Neural cell (in vitro differentiated cells): ENCODE results near the gene UNC5A. TPM values are rescaled to one million over a fixed set of nuclear protein-coding genes. Genes with fewer than 3 reads are reported as not detected.
A peak's percentile ranks its signal among the peaks of the same experiment; 100 is the strongest.

ENCODE experiments used
- H2AFZ ChIP-seq: fragments of 200-600, 300-800 bp; sonication (generic), shearing (Covaris generic); 2 replicates; pipeline ENCODE4 v1.6.0; 2014; ENCODE audit warnings: low read depth, mild to moderate bottlenecking, antibody characterized with exemption, low read length, moderate library complexity
- H3F3A ChIP-seq: fragments of 200-600 bp; shearing (Covaris generic); 2 replicates; pipeline ENCODE4 v1.6.1; 2016; ENCODE audit warnings: mild to moderate bottlenecking, moderate library complexity, mixed read lengths, antibody characterized with exemption, low read length; ENCODE audit not compliant: insufficient read depth, poor library complexity, severe bottlenecking
- H3K27ac ChIP-seq: fragments of 200-600, 300-800 bp; sonication (generic), shearing (Covaris generic); 2 replicates; pipeline ENCODE4 v1.5.1; 2014; ENCODE audit warnings: mild to moderate bottlenecking, low read length, moderate library complexity
- H3K27me3 ChIP-seq: fragments of 300-800, 200-600 bp; sonication (generic), shearing (Covaris generic); 2 replicates; pipeline ENCODE4 v1.6.0; 2014; ENCODE audit warnings: mild to moderate bottlenecking, low read depth, low read length, moderate library complexity; ENCODE audit not compliant: insufficient read depth
- H3K36me3 ChIP-seq: fragments of 300-800, 200-600 bp; sonication (generic), shearing (Covaris generic); 2 replicates; pipeline ENCODE4 v1.5.1; 2014; ENCODE audit warnings: mild to moderate bottlenecking, antibody characterized with exemption, low read length, moderate library complexity; ENCODE audit not compliant: insufficient read depth
- H3K4me2 ChIP-seq: fragments of 300-800, 200-600 bp; sonication (generic), shearing (Covaris generic); 2 replicates; pipeline ENCODE4 v1.6.0; 2014; ENCODE audit warnings: mild to moderate bottlenecking, low read length
- H3K4me3 ChIP-seq: fragments of 300-800, 200-600 bp; sonication (generic), shearing (Covaris generic); 2 replicates; pipeline ENCODE4 v1.5.1; 2014; ENCODE audit warnings: mild to moderate bottlenecking, low read length, moderate library complexity
- H3K79me2 ChIP-seq: fragments of 200-600 bp; shearing (Covaris generic); replicated peaks from 2 replicates; pipeline ENCODE4 v1.6.0; 2014; ENCODE audit warnings: mild to moderate bottlenecking, low read length, moderate library complexity; ENCODE audit not compliant: insufficient read depth
- H3K9ac ChIP-seq: fragments of 300-800, 200-600 bp; sonication (generic), shearing (Covaris generic); 2 replicates; pipeline ENCODE4 v1.6.1; 2016; ENCODE audit warnings: mild to moderate bottlenecking, low read length, mixed read lengths
- H3K9me2 ChIP-seq: fragments of 200-600 bp; shearing (Covaris generic); 2 replicates; pipeline ENCODE4 v1.6.1; 2016; ENCODE audit warnings: mild to moderate bottlenecking, low read length, mixed read lengths; ENCODE audit not compliant: insufficient read depth
- H3K9me3 ChIP-seq: fragments of 200-600, 300-800 bp; sonication (generic), shearing (Covaris generic); 2 replicates; pipeline ENCODE4 v1.6.1; 2016; ENCODE audit warnings: mild to moderate bottlenecking, mixed run types, low read length, moderate library complexity, mixed read lengths
- H4K20me1 ChIP-seq: fragments of 200-600 bp; shearing (Covaris generic); 2 replicates; pipeline ENCODE4 v1.6.1; 2016; ENCODE audit warnings: mild to moderate bottlenecking, mixed run types; ENCODE audit not compliant: insufficient read depth
- CTCF ChIP-seq: fragments of 450-650 bp; IDR thresholded peaks from 2 replicates; pipeline ENCODE4 v1.5.1; 2014; ENCODE audit warnings: antibody characterized with exemption, mild to moderate bottlenecking, moderate library complexity; ENCODE audit not compliant: poor library complexity, severe bottlenecking
- EP300 ChIP-seq: fragments of 450-650 bp; conservative IDR thresholded peaks from 2 replicates; pipeline ENCODE4 v1.6.1; 2014; ENCODE audit warnings: antibody characterized with exemption, mild to moderate bottlenecking, moderate library complexity; ENCODE audit not compliant: poor library complexity, severe bottlenecking
- EZH2 ChIP-seq: fragments of 200-600, 300-800 bp; shearing (Covaris generic), sonication (generic); IDR thresholded peaks from 2 replicates; pipeline ENCODE4 v1.6.1; 2014; ENCODE audit warnings: antibody characterized with exemption, low read length, borderline replicate concordance, mild to moderate bottlenecking; ENCODE audit not compliant: insufficient read depth, poor library complexity, severe bottlenecking
- MXI1 ChIP-seq: fragments of 450-650 bp; conservative IDR thresholded peaks from 2 replicates; pipeline ENCODE4 v1.6.1; 2014; ENCODE audit warnings: antibody characterized with exemption, mild to moderate bottlenecking; ENCODE audit not compliant: poor library complexity, severe bottlenecking
- POLR2AphosphoS5 ChIP-seq: IDR thresholded peaks from 2 replicates; pipeline ENCODE4 v1.6.1; 2012
- RAD21 ChIP-seq: fragments of 450-650 bp; conservative IDR thresholded peaks from 2 replicates; pipeline ENCODE4 v1.6.1; 2014; ENCODE audit warnings: antibody characterized with exemption, mild to moderate bottlenecking, moderate library complexity
- REST ChIP-seq: IDR thresholded peaks from 2 replicates; pipeline ENCODE4 v1.6.1; 2012; ENCODE audit warnings: borderline replicate concordance
- SMC3 ChIP-seq: fragments of 450-650 bp; conservative IDR thresholded peaks from 2 replicates; pipeline ENCODE4 v1.6.1; 2014; ENCODE audit warnings: antibody characterized with exemption, mild to moderate bottlenecking, moderate library complexity; ENCODE audit not compliant: poor library complexity
- TAF1 ChIP-seq: IDR thresholded peaks from 2 replicates; pipeline ENCODE4 v1.6.1; 2012; ENCODE audit warnings: low read depth
- polyA plus RNA-seq: library from polyadenylated mRNA; depleted of rRNA; stranded (reverse); fragments of >200 nt; gene quantifications from 2 replicates; pipeline ENCODE4 v1.2.3, GENCODE V29; 2014

The UNC5A gene
- polyA plus RNA-seq, 1 donor from 2014 or later = 2.7 TPM

GRCh38 chr5:176793736-176794135 lies 16.6 kb upstream of the UNC5A start:
- Histone ChIP-seq H3K27ac (no peak overlapping the region), H3K4me2 (no peak overlapping the region), H2AFZ (no peak overlapping the region), H3K4me3 (no peak overlapping the region), H3K36me3 (no peaks in the 10 kb centered on the region), H3K9me3 (no peaks in the 10 kb centered on the region), H3K79me2 (no peaks in the 10 kb centered on the region), H3K27me3 (no peaks in the 10 kb centered on the region), H4K20me1 (no peaks in the 10 kb centered on the region), H3F3A (no peaks in the 10 kb centered on the region), H3K9me2 (no peaks in the 10 kb centered on the region), H3K9ac (no peak overlapping the region)
- TF ChIP-seq POLR2AphosphoS5 (no peak), SMC3 (no peak), MXI1 (no peak), EZH2 (no peak), EP300 (peak; percentile 27)

- H3K9me2 ChIP-seq = no peaks in the 10 kb centered on the region
- H3K79me2 ChIP-seq = no peaks in the 10 kb centered on the region
- no peak overlapping the region for H3K9ac ChIP-seq
- H3K27me3 ChIP-seq = no peaks in the 10 kb centered on the region
- no peak overlapping the region for H3K4me3 ChIP-seq
- no peaks in the 10 kb centered on the region for H3K36me3 ChIP-seq
- H3F3A ChIP-seq = no peaks in the 10 kb centered on the region
- H2AFZ ChIP-seq = no peak overlapping the region
- H3K4me2 ChIP-seq = no peak overlapping the region
- no peaks in the 10 kb centered on the region for H3K9me3 ChIP-seq
- H3K27ac ChIP-seq = no peak overlapping the region
- TF ChIP-seq RAD21 = no peak
- TF ChIP-seq CTCF = no peak
- TF ChIP-seq EP300 = no peak
- no peak for TF ChIP-seq POLR2AphosphoS5
- no peak for TF ChIP-seq TAF1
- TF ChIP-seq SMC3 = no peak
- TF ChIP-seq EZH2 = no peak
- no peak for TF ChIP-seq MXI1
- no peak for TF ChIP-seq REST
- no peaks in the 10 kb centered on the region for H4K20me1 ChIP-seq
Observed at GRCh38 chr5:176794509-176794908, 15.8 kb upstream of the UNC5A start.

GRCh38 chr5:176796411-176796810 lies 13.9 kb upstream of the UNC5A start:
- no peaks in the 10 kb centered on the region for H3K9me2 ChIP-seq
- H3K9me3 ChIP-seq = no peaks in the 10 kb centered on the region
- H3K27ac ChIP-seq = no peak overlapping the region
- no peak overlapping the region for H3K9ac ChIP-seq
- H3K27me3 ChIP-seq = no peaks in the 10 kb centered on the region
- H2AFZ ChIP-seq = no peak overlapping the region
- H4K20me1 ChIP-seq = no peaks in the 10 kb centered on the region
- no peak for TF ChIP-seq EP300
- TF ChIP-seq MXI1 = no peak
- TF ChIP-seq CTCF = no peak
- no peak for TF ChIP-seq EZH2
- TF ChIP-seq SMC3 = no peak
- TF ChIP-seq RAD21 = no peak
- TF ChIP-seq TAF1 = no peak
- H3K4me2 ChIP-seq = no peak overlapping the region
- no peaks in the 10 kb centered on the region for H3F3A ChIP-seq
- no peaks in the 10 kb centered on the region for H3K79me2 ChIP-seq
- no peak overlapping the region for H3K4me3 ChIP-seq
- H3K36me3 ChIP-seq = no peaks in the 10 kb centered on the region
